ENCODE data around the gene CYP27C1. TPM values are rescaled to one million over a fixed set of nuclear protein-coding genes. Genes with fewer than 3 reads are reported as not detected.

CYP27C1 gene
- total and polyA plus RNA-seq, 12 donors, result 0.07 to 0.20 (median 0.13) TPM; not detected in 6

GRCh38 chr2:127208313-127208712, 11.8 kb downstream of the CYP27C1 start:
- TF ChIP-seq CTCF (IDR thresholded peaks at IDR 0.05), result no peak

GRCh38 chr2:127205218-127206125, 14.6 kb downstream of the CYP27C1 start:
- peaks cover 0 to 7% (median 0%) of the 10 kb centered on the region in 11 donors for H3K9me3 ChIP-seq
- TF ChIP-seq CTCF (IDR thresholded peaks at IDR 0.05), result no peak
- H3K4me3 ChIP-seq, result no peak overlapping the region
- H3K27ac ChIP-seq, result no peak overlapping the region
- H3K4me1 ChIP-seq, result peaks cover 0 to 3% (median 0%) of the 10 kb centered on the region in 9 donors
- peaks cover 0 to 55% (median 12%) of the 10 kb centered on the region in 7 donors for H3K27me3 ChIP-seq
- ATAC-seq, result peak in 2 of 8 donors; percentile 42 to 68
- intact Hi-C loops (cut with DNase I), result no loop called here
- DNase-seq, result no peak
- WGBS, 2 donors, result 61 to 65% methylated on average over 35 of the region's 35 CpGs
- no peaks in the 10 kb centered on the region for H3K36me3 ChIP-seq

More at GRCh38 chr2:127208313-127208712, 11.8 kb downstream of the CYP27C1 start:
- peaks cover 0 to 12% (median 0%) of the 10 kb centered on the region in 11 donors for H3K9me3 ChIP-seq
- H3K27ac ChIP-seq, result no peak overlapping the region
- no peaks in the 10 kb centered on the region for H3K36me3 ChIP-seq
- 56 to 60% methylated on average over 4 of the region's 4 CpGs for WGBS, 2 donors
- peaks cover 0 to 3% (median 0%) of the 10 kb centered on the region in 9 donors for H3K4me1 ChIP-seq
- H3K27me3 ChIP-seq, result peaks cover 0 to 50% (median 14%) of the 10 kb centered on the region in 7 donors
- H3K4me3 ChIP-seq, result no peak overlapping the region
- DNase-seq (no peak), ATAC-seq (no peak)
- intact Hi-C loops (cut with DNase I), result no loop called here

- H3K27ac ChIP-seq, result no peak overlapping the region
- TF ChIP-seq CTCF (IDR thresholded peaks at IDR 0.05), result no peak
- DNase-seq (no peak), ATAC-seq (no peak)
- H3K4me1 ChIP-seq, result peaks cover 0 to 3% (median 0%) of the 10 kb centered on the region in 9 donors
- intact Hi-C loops (cut with DNase I), result no loop called here
- 61 to 67% methylated on average over 5 of the region's 5 CpGs for WGBS, 2 donors
- H3K4me3 ChIP-seq, result no peak overlapping the region
- peaks cover 0 to 6% (median 0%) of the 10 kb centered on the region in 11 donors for H3K9me3 ChIP-seq
- peaks cover 0 to 33% (median 9%) of the 10 kb centered on the region in 7 donors for H3K27me3 ChIP-seq
- H3K36me3 ChIP-seq, result no peaks in the 10 kb centered on the region
Observed at GRCh38 chr2:127201452-127201851, 18.6 kb downstream of the CYP27C1 start.

- TF ChIP-seq CTCF (IDR thresholded peaks at IDR 0.05), result no peak
- Histone ChIP-seq H3K36me3 (no peaks in the 10 kb centered on the region), H3K27me3 (peaks cover 0 to 28% (median 8%) of the 10 kb centered on the region in 7 donors), H3K4me3 (no peak overlapping the region), H3K4me1 (peaks cover 0 to 3% (median 0%) of the 10 kb centered on the region in 9 donors), H3K27ac (no peak overlapping the region), H3K9me3 (peaks cover 0 to 11% (median 0%) of the 10 kb centered on the region in 11 donors)
- ATAC-seq, result no peak
- 88 to 94% methylated on average over 7 of the region's 7 CpGs for WGBS, 2 donors
- intact Hi-C loops (cut with DNase I), result no loop called here
- DNase-seq, result no peak
Observed at GRCh38 chr2:127200962-127201361, 19.1 kb downstream of the CYP27C1 start.

Data from heart right ventricle (tissue), 16 donors.